Stimulated activated CD8-positive, alpha-beta memory T cell treated with anti-CD3 and anti-CD28 coated beads, Interleukin-4, amount 100 ng/mL, for 4 hours (primary cell): Measurements from ENCODE around the gene NXF3.
"Not testable (repeated sequence)": the region's sequence is repeated elsewhere in the genome, so short reads cannot be mapped to it uniquely, and the experiment has no call there.

Source experiments
- DNase-seq, 2 donors: peaks; one replicate each; pipeline ENCODE4 v3.0.0-alpha.2; 2020; ENCODE audit warnings: low read depth in 2 of 2, low spot score in 1 of 2

Gene NXF3

DNA sequence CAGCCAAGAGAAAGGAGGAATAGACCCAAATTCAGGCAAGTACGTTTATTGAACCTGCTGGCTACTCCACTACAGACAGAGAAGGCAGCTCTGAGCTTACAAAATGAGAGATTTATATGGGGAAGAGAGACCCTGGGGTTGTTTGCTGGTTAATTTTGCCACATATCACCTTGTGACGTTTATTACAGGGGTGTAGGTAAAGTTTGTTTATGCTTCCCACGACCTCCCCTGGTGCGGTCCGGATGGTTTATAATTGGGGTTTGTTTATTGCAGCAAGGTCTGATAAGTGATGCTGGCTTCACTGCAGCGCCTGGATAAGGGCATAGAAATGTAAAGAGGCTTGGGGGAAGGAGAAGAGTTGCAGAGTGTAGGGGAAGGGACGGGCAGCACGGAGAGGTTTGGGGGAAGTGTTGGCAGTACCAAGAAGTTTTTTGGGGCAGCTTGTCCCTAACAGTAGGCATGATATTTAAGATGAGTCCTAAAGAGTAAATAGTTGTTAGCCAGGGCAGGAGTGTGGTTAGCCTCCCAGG is 41.6 kb downstream of the NXF3 start:
- DNase-seq: no peak

DNA sequence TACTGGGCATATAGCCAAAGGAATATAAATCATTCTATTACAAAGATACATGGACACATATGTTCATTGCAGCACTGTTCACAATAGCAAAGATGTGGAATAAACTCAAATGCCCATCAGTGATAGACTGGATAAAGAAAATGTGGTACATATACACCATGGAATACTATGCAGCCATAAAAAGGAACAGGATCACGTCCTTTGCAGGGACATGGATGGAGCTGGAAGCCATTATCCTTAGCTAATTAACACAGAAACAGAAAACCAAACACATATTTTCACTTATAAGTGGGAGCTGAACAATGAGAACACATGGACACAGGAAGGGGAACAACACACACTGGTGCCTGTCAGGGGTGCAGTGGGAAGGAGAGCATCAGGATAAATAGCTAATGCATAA is 59.6 kb downstream of the NXF3 start:
- DNase-seq: not testable (repeated sequence)
